GM12878 (cell line): Measurements from ENCODE around the gene NPLOC4. TPM values are rescaled to one million over a fixed set of nuclear protein-coding genes. Genes with fewer than 3 reads are reported as not detected.

Experiments used
- BCL11A ChIP-seq: IDR thresholded peaks from 2 replicates; pipeline ENCODE4 v1.6.1; 2011; ENCODE audit warnings: low read depth, low read length
- BHLHE40 ChIP-seq, 2 experiments: fragments of 450-650 bp in 1 of 2; IDR thresholded peaks; 2 replicates each; pipeline ENCODE4 v1.6.1; 2011 to 2017; ENCODE audit warnings: low read depth in 2 of 2, borderline replicate concordance in 1 of 2, improper control_type of control experiment in 1 of 2, low read length in 1 of 2, mild to moderate bottlenecking in 1 of 2
- CBX3 ChIP-seq: fragments of 200-600 bp; sonication (generic); IDR thresholded peaks from 2 replicates; pipeline ENCODE4 v1.6.1; 2016; ENCODE audit warnings: low read depth, borderline replicate concordance
- CHD2 ChIP-seq: IDR thresholded peaks from 2 replicates; pipeline ENCODE4 v1.6.1; 2011; ENCODE audit warnings: low read depth, low read length, improper control_type of control experiment, borderline replicate concordance
- CTCF ChIP-seq, 3 experiments: IDR thresholded peaks in 2 of 3; conservative IDR thresholded peaks in 1 of 3; 2 replicates each; pipeline ENCODE4 v1.5.1; 2011; ENCODE audit warnings: low read depth in 3 of 3, low read length in 3 of 3, mild to moderate bottlenecking in 3 of 3, control low read depth in 2 of 3, moderate library complexity in 2 of 3, inconsistent platforms in 1 of 3, mixed read lengths in 1 of 3; ENCODE audit not compliant: control insufficient read depth in 2 of 3, insufficient read depth in 1 of 3; ENCODE audit errors: extremely low read depth in 1 of 3
- DPF2 ChIP-seq: fragments of 450-650 bp; IDR thresholded peaks from 2 replicates; pipeline ENCODE4 v1.6.1; 2017; ENCODE audit warnings: mild to moderate bottlenecking
- ETV6 ChIP-seq, 2 experiments: fragments of 450-650 bp in 1 of 2; IDR thresholded peaks in 1 of 2; conservative IDR thresholded peaks in 1 of 2; 2 replicates each; pipeline ENCODE4 v1.6.1; 2014; ENCODE audit warnings: antibody characterized with exemption in 1 of 2, borderline replicate concordance in 1 of 2, low read depth in 1 of 2, mild to moderate bottlenecking in 1 of 2, moderate library complexity in 1 of 2
- EZH2 ChIP-seq: IDR thresholded peaks from 2 replicates; pipeline ENCODE4 v1.6.1; 2012; ENCODE audit warnings: low read depth, mild to moderate bottlenecking, control low read depth, inconsistent platforms, low read length, borderline replicate concordance; ENCODE audit not compliant: control insufficient read depth
- HDGF ChIP-seq: fragments of 450-650 bp; IDR thresholded peaks from 2 replicates; pipeline ENCODE4 v1.6.1; 2016; ENCODE audit warnings: antibody characterized with exemption
- MEF2A ChIP-seq: IDR thresholded peaks from 2 replicates; pipeline ENCODE4 v1.6.1; 2011; ENCODE audit warnings: low read depth, mild to moderate bottlenecking, low read length, moderate library complexity; ENCODE audit not compliant: insufficient read depth
- MLLT1 ChIP-seq: fragments of 450-650 bp; IDR thresholded peaks from 2 replicates; pipeline ENCODE4 v1.6.1; 2016; ENCODE audit warnings: mild to moderate bottlenecking
- NR2F1 ChIP-seq: fragments of 450-650 bp; conservative IDR thresholded peaks from 2 replicates; pipeline ENCODE4 v1.6.1; 2017; ENCODE audit warnings: mild to moderate bottlenecking
- PML ChIP-seq: IDR thresholded peaks from 2 replicates; pipeline ENCODE4 v1.6.1; 2012; ENCODE audit warnings: low read length, inconsistent platforms
- SIX5 ChIP-seq: IDR thresholded peaks from 2 replicates; pipeline ENCODE4 v1.6.1; 2011; ENCODE audit warnings: mild to moderate bottlenecking, low read depth, low read length, moderate library complexity; ENCODE audit not compliant: severe bottlenecking
- SMARCA5 ChIP-seq: fragments of 450-650 bp; IDR thresholded peaks from 2 replicates; pipeline ENCODE4 v1.6.1; 2017; ENCODE audit warnings: mild to moderate bottlenecking
- SPI1 ChIP-seq: IDR thresholded peaks from 2 replicates; pipeline ENCODE4 v1.6.1; 2011; ENCODE audit warnings: low read depth, mild to moderate bottlenecking, low read length, moderate library complexity, borderline replicate concordance; ENCODE audit not compliant: insufficient read depth
- SREBF1 ChIP-seq: IDR thresholded peaks from 2 replicates; pipeline ENCODE4 v1.6.1; 2012; ENCODE audit warnings: mild to moderate bottlenecking, low read length
- SUPT20H ChIP-seq: IDR thresholded peaks from 2 replicates; pipeline ENCODE4 v1.6.1; 2011; ENCODE audit warnings: low read depth, mild to moderate bottlenecking, low read length, moderate library complexity, borderline replicate concordance; ENCODE audit not compliant: control insufficient read depth
- TCF7 ChIP-seq: IDR thresholded peaks from 2 replicates; pipeline ENCODE4 v1.6.1; 2014; ENCODE audit warnings: antibody characterized with exemption, borderline replicate concordance
- ZNF24 ChIP-seq: fragments of 450-650 bp; IDR thresholded peaks from 2 replicates; pipeline ENCODE4 v1.6.1; 2017; ENCODE audit warnings: antibody characterized with exemption, mild to moderate bottlenecking
- ZNF274 ChIP-seq: IDR thresholded peaks from one replicate; pipeline ENCODE4 v1.8.0; 2011; ENCODE audit not compliant: insufficient read length, insufficient read depth
- polyA plus RNA-seq, 11 experiments: library from polyadenylated mRNA; depleted of rRNA in 4 of 11; unstranded in 6 of 11; stranded (reverse) in 5 of 11; fragments of >200 nt; fragmentation: Nextera tagmentation in 4 of 11; fragmentation: Illumina TruSeq in 1 of 11; extraction: Ambion mirVana in 4 of 11; extraction: Trizol in 1 of 11; gene quantifications; 1 replicate in 1 of 11; 2 replicates in 10 of 11; pipeline versions ENCODE4 v1.2.1 to v1.2.3, GENCODE V29; 2011 to 2016; ENCODE audit warnings: inconsistent platforms in 2 of 11, missing spikeins in 2 of 11, low read depth in 1 of 11
- total RNA-seq, 4 experiments: library from RNA; depleted of rRNA in 3 of 4; stranded (reverse); fragments of >200 nt in 3 of 4; fragmentation: Illumina TruSeq in 1 of 4; extraction: Trizol in 1 of 4; gene quantifications; 2 replicates each; pipeline versions ENCODE4 v1.2.1 to v1.2.3, GENCODE V29; 2013 to 2021
- TF ChIP-seq, protein P1 (sequence below): fragments of 450-650 bp; IDR thresholded peaks from 2 replicates; pipeline ENCODE4 v1.6.1; 2014; ENCODE audit warnings: mild to moderate bottlenecking
- TF ChIP-seq, protein P2 (sequence below): IDR thresholded peaks from 2 replicates; pipeline ENCODE4 v1.6.1; 2012; ENCODE audit warnings: low read depth, low read length, improper control_type of control experiment

Gene NPLOC4
- total and polyA plus RNA-seq, 10 of the 15 experiments (the other 5 are each of a cell fraction or from before 2014, with no cell fraction given) = 1.5 to 83.7 (median 45.8) TPM

DNA sequence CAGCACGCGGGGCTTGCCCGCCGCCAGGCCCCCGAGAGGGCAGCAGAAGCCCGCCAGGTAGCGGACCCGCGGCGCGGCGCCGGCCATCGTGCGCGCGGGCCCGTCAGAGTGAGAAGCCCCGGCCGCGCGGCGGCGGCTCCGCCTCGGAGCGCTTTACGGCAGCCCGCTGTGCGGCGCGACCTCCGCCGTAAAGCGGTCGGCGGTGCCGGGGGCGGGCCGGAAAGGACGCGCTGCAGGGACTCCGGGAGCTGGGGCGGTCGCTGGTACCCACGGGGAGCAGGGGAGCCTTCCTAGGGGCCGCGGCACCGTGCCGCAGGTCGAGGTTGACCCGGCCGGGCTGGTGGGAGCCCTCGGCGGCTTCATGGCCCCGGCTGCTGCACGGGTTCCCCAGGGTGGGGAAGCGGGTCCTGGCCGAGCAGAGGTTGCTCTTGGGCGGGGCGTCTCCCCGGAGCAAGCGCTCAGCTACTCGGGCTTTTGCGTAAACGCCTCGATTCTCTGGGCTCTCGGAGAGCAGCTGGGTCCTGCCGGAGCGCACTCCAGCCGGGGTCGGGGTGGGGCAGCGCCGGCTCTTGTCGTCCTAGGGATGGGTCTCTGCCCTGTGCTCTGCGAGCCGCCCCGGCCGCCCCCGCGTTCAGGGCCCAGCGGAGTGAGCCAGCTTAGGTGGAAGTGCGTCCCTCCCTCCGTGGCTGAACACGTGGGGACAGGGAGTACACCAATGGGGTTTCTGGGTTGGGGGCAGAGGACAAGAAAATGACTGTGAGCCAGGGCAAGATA is 84.5 kb downstream of the NPLOC4 start, which contains the start of gene FAAP100 (continued):
- TF ChIP-seq, protein P1, sequence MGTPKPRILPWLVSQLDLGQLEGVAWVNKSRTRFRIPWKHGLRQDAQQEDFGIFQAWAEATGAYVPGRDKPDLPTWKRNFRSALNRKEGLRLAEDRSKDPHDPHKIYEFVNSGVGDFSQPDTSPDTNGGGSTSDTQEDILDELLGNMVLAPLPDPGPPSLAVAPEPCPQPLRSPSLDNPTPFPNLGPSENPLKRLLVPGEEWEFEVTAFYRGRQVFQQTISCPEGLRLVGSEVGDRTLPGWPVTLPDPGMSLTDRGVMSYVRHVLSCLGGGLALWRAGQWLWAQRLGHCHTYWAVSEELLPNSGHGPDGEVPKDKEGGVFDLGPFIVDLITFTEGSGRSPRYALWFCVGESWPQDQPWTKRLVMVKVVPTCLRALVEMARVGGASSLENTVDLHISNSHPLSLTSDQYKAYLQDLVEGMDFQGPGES = no peak
- TF ChIP-seq MLLT1 = 0 out of 2 replicates have a peak, but pooled peaks have one; percentile 14
- no peak for TF ChIP-seq SPI1
- no peak; the same call in 1 of the 2 replicates for TF ChIP-seq PML
- TF ChIP-seq TCF7 = no peak
- TF ChIP-seq BHLHE40 (IDR thresholded peaks at IDR 0.05; ENCODE audit: borderline replicate concordance in 1 of 2, low read depth in 2 of 2, low read length in 1 of 2) = peak in 1 of 2 experiments; percentile 50; a peak in 2 of 4 replicates
- no peak for TF ChIP-seq SMARCA5
- TF ChIP-seq ZNF274 = no peak
- TF ChIP-seq BCL11A = no peak
- TF ChIP-seq MEF2A = 0 out of 2 replicates have a peak, but pooled peaks have one; percentile 6
- TF ChIP-seq ZNF24 = peak; percentile 36; the same call in 1 of the 2 replicates
- no peak for TF ChIP-seq SREBF1
- no peak for TF ChIP-seq ETV6 (conservative IDR thresholded peaks at IDR 0.05 in 1 of 2, IDR thresholded peaks at IDR 0.05 in 1 of 2; ENCODE audit: borderline replicate concordance in 1 of 2, low read depth in 1 of 2)
- no peak for TF ChIP-seq EZH2
- TF ChIP-seq DPF2 = peak; percentile 51
- no peak for TF ChIP-seq SIX5
- TF ChIP-seq HDGF = no peak
- 0 out of 2 replicates have a peak, but pooled peaks have one; percentile 28 for TF ChIP-seq NR2F1
- TF ChIP-seq CHD2 = no peak
- TF ChIP-seq CBX3 = no peak
- TF ChIP-seq SUPT20H = no peak
- TF ChIP-seq CTCF (IDR thresholded peaks at IDR 0.05 in 2 of 3, conservative IDR thresholded peaks at IDR 0.05 in 1 of 3; ENCODE audit: control insufficient read depth in 2 of 3, extremely low read depth in 1 of 3, insufficient read depth in 1 of 3, low read depth in 3 of 3, low read length in 3 of 3) = no peak
- TF ChIP-seq, protein P2, sequence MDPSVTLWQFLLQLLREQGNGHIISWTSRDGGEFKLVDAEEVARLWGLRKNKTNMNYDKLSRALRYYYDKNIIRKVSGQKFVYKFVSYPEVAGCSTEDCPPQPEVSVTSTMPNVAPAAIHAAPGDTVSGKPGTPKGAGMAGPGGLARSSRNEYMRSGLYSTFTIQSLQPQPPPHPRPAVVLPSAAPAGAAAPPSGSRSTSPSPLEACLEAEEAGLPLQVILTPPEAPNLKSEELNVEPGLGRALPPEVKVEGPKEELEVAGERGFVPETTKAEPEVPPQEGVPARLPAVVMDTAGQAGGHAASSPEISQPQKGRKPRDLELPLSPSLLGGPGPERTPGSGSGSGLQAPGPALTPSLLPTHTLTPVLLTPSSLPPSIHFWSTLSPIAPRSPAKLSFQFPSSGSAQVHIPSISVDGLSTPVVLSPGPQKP = no peak
